ENCODE data around the gene VSTM2L. TPM values are rescaled to one million over a fixed set of nuclear protein-coding genes. Genes with fewer than 3 reads are reported as not detected.

The VSTM2L gene
- total and polyA plus RNA-seq, 8 donors, result 1.1 to 10.1 (median 2.8) TPM

- TF ChIP-seq CTCF (IDR thresholded peaks at IDR 0.05), result no peak
- Histone ChIP-seq H3K4me1 (no peaks in the 10 kb centered on the region), H3K27me3 (no peaks in the 10 kb centered on the region), H3K36me3 (no peaks in the 10 kb centered on the region), H3K27ac (no peak overlapping the region), H3K9me3 (no peaks in the 10 kb centered on the region), H3K4me3 (no peak overlapping the region)
- 89 to 94% methylated on average over 5 of the region's 5 CpGs for WGBS, 2 donors
- ATAC-seq (no peak), DNase-seq (no peak), FAIRE-seq (no peak)
- intact Hi-C loops (cut with DNase I), result no loop called here
Measured at GRCh38 chr20:37863289-37863688, 39.6 kb upstream of the VSTM2L start.

GRCh38 chr20:37864298-37864697 is 38.6 kb upstream of the VSTM2L start:
- Histone ChIP-seq H3K9me3 (no peaks in the 10 kb centered on the region), H3K4me1 (no peaks in the 10 kb centered on the region), H3K36me3 (no peaks in the 10 kb centered on the region), H3K27ac (no peak overlapping the region), H3K27me3 (no peaks in the 10 kb centered on the region), H3K4me3 (no peak overlapping the region)
- FAIRE-seq, result no peak
- ATAC-seq, result no peak
- WGBS, 2 donors, result 78 to 79% methylated on average over 8 of the region's 8 CpGs
- intact Hi-C loops (cut with DNase I), result no loop called here
- DNase-seq, result no peak
- TF ChIP-seq CTCF (IDR thresholded peaks at IDR 0.05), result no peak

- DNase-seq (no peak), ATAC-seq (no peak), FAIRE-seq (no peak)
- Histone ChIP-seq H3K36me3 (no peaks in the 10 kb centered on the region), H3K27me3 (no peaks in the 10 kb centered on the region), H3K27ac (no peak overlapping the region), H3K9me3 (no peaks in the 10 kb centered on the region), H3K4me3 (no peak overlapping the region), H3K4me1 (no peaks in the 10 kb centered on the region)
- WGBS, 2 donors, result 92 to 97% methylated on average over 10 of the region's 10 CpGs
- intact Hi-C loops (cut with DNase I), result no loop called here
- no peak for TF ChIP-seq CTCF (IDR thresholded peaks at IDR 0.05)
Measured at GRCh38 chr20:37866051-37866450, 36.9 kb upstream of the VSTM2L start.

- no peak overlapping the region for H3K4me3 ChIP-seq
- no peak overlapping the region for H3K27ac ChIP-seq
- TF ChIP-seq CTCF (IDR thresholded peaks at IDR 0.05), result no peak
- H3K27me3 ChIP-seq, result no peaks in the 10 kb centered on the region
- WGBS, 2 donors, result 83 to 87% methylated on average over 15 of the region's 15 CpGs
- DNase-seq, result no peak
- FAIRE-seq, result no peak
- no peaks in the 10 kb centered on the region for H3K9me3 ChIP-seq
- intact Hi-C loops (cut with DNase I), result no loop called here
- ATAC-seq, result no peak
- no peaks in the 10 kb centered on the region for H3K4me1 ChIP-seq
- peaks cover 0 to 9% (median 0%) of the 10 kb centered on the region in 3 donors for H3K36me3 ChIP-seq
Measured at GRCh38 chr20:37867289-37868195, 35.4 kb upstream of the VSTM2L start.

- no peak overlapping the region for H3K27ac ChIP-seq
- no peak for FAIRE-seq
- H3K36me3 ChIP-seq, result peaks cover 0 to 18% (median 0%) of the 10 kb centered on the region in 3 donors
Measured at GRCh38 chr20:37868851-37869333, 34.0 kb upstream of the VSTM2L start.

More at GRCh38 chr20:37868851-37869333, 34.0 kb upstream of the VSTM2L start:
- TF ChIP-seq CTCF (IDR thresholded peaks at IDR 0.05), result no peak
- 72 to 79% methylated on average over 3 of the region's 3 CpGs for WGBS, 2 donors
- no peaks in the 10 kb centered on the region for H3K4me1 ChIP-seq
- ATAC-seq, result no peak
- H3K27me3 ChIP-seq, result no peaks in the 10 kb centered on the region
- no peak overlapping the region for H3K4me3 ChIP-seq
- intact Hi-C loops (cut with DNase I), result no loop called here
- DNase-seq, result no peak
- no peaks in the 10 kb centered on the region for H3K9me3 ChIP-seq
